ENCODE measurements around the gene BACH1.

DNA sequence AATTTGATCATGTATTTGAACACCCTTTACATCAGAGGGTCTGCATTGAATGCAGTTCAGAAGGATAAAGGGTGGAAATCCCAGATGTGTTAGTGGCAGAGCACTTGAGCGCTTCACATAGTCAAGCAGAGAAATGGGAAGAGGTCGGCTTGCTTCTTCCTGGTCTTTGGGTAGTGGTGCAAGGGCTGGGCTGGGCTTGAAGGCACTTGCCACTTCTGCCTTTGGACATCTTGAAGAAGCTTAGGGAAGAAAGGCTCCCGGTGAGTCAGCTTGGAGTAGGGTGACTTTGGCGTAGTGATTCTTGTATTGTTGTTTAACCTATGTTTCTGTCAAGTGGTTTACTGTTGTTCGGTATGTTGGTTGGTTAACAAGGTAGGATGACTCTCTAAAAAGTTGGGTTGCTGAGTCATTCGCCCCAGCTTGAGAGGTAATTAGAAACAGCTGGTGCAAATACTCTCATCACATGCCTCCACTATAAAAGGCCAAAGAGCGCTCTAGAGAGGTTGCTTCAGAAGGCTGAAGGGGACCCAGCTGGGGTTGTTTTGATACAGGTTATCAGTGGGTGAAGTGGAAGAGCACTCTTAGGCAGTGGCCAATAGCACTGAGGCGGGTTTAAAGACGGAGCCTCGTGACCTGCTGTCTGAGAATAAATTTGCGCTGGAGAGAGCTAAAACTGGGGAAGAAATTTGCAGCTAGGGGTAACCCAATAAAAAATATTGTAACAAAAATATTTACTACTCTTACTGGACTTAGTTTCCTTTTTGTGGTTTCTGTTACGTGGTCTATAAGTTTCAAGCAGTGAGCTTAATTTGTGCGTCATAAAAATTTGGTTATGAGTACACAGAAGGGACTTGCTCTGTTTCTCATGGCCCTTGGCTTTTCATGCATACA, 1.4 kb downstream of the BACH1 start:
- TF ChIP-seq CEBPB (IDR thresholded peaks at IDR 0.05) (no peak), TEAD4 (IDR thresholded peaks at IDR 0.05) (no peak), YY1 (IDR thresholded peaks at IDR 0.05; ENCODE audit: low read depth) (no peak), TCF12 (IDR thresholded peaks at IDR 0.05; ENCODE audit: low read depth) (no peak), TAF1 (IDR thresholded peaks at IDR 0.05; ENCODE audit: low read depth) (no peak), RAD21 (IDR thresholded peaks at IDR 0.05; ENCODE audit: low read depth) (no peak), EP300 (IDR thresholded peaks at IDR 0.05; ENCODE audit: borderline replicate concordance) (no peak), NFIC (IDR thresholded peaks at IDR 0.05) (no peak), CREB1 (IDR thresholded peaks at IDR 0.05; ENCODE audit: low read depth) (no peak)
- TF ChIP-seq, protein P1, sequence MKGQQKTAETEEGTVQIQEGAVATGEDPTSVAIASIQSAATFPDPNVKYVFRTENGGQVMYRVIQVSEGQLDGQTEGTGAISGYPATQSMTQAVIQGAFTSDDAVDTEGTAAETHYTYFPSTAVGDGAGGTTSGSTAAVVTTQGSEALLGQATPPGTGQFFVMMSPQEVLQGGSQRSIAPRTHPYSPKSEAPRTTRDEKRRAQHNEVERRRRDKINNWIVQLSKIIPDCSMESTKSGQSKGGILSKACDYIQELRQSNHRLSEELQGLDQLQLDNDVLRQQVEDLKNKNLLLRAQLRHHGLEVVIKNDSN (IDR thresholded peaks at IDR 0.05), result no peak
- TF ChIP-seq, protein P2, sequence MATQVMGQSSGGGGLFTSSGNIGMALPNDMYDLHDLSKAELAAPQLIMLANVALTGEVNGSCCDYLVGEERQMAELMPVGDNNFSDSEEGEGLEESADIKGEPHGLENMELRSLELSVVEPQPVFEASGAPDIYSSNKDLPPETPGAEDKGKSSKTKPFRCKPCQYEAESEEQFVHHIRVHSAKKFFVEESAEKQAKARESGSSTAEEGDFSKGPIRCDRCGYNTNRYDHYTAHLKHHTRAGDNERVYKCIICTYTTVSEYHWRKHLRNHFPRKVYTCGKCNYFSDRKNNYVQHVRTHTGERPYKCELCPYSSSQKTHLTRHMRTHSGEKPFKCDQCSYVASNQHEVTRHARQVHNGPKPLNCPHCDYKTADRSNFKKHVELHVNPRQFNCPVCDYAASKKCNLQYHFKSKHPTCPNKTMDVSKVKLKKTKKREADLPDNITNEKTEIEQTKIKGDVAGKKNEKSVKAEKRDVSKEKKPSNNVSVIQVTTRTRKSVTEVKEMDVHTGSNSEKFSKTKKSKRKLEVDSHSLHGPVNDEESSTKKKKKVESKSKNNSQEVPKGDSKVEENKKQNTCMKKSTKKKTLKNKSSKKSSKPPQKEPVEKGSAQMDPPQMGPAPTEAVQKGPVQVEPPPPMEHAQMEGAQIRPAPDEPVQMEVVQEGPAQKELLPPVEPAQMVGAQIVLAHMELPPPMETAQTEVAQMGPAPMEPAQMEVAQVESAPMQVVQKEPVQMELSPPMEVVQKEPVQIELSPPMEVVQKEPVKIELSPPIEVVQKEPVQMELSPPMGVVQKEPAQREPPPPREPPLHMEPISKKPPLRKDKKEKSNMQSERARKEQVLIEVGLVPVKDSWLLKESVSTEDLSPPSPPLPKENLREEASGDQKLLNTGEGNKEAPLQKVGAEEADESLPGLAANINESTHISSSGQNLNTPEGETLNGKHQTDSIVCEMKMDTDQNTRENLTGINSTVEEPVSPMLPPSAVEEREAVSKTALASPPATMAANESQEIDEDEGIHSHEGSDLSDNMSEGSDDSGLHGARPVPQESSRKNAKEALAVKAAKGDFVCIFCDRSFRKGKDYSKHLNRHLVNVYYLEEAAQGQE (IDR thresholded peaks at IDR 0.05; ENCODE audit: low read depth), result no peak

All from Ishikawa (cell line).